Activated naive CD4-positive, alpha-beta T cell treated with anti-CD3 and anti-CD28 coated beads, Interleukin-2, amount 50 U/mL, for 72 hours (primary cell): ENCODE results near the gene TMCO4. TPM values are rescaled to one million over a fixed set of nuclear protein-coding genes. Genes with fewer than 3 reads are reported as not detected.

ENCODE experiments used
- ATAC-seq, 2 donors: fragments of 150-1000 bp; cut with Tn5 transposase; 2 replicates each; pipeline ENCODE4 v1.10.0; 2021; ENCODE audit warnings: mild to moderate bottlenecking in 2 of 2, moderate library complexity in 2 of 2
- DNase-seq, 2 donors: peaks; one replicate each; pipeline ENCODE4 v3.0.0; 2021 to 2022; ENCODE audit warnings: low spot score in 2 of 2
- H3K27ac Mint-ChIP-seq, 2 donors: one replicate each; pipeline ENCODE4 v1.8.0; 2022; ENCODE audit warnings: mild to moderate bottlenecking in 2 of 2, mixed read lengths in 2 of 2
- H3K36me3 Mint-ChIP-seq, 2 donors: one replicate each; pipeline ENCODE4 v1.8.0; 2022; ENCODE audit warnings: mixed read lengths in 2 of 2
- H3K9me3 Mint-ChIP-seq, 2 donors: one replicate each; pipeline ENCODE4 v1.8.0; 2022; ENCODE audit warnings: mixed read lengths in 2 of 2
- total RNA-seq, 2 donors: library from RNA; stranded (reverse); gene quantifications; one replicate each; pipeline ENCODE4 v1.2.3, GENCODE V29; 2022

TMCO4 gene
- total RNA-seq, 2 donors from 2014 or later, result 6.9 to 18.7 TPM

DNA sequence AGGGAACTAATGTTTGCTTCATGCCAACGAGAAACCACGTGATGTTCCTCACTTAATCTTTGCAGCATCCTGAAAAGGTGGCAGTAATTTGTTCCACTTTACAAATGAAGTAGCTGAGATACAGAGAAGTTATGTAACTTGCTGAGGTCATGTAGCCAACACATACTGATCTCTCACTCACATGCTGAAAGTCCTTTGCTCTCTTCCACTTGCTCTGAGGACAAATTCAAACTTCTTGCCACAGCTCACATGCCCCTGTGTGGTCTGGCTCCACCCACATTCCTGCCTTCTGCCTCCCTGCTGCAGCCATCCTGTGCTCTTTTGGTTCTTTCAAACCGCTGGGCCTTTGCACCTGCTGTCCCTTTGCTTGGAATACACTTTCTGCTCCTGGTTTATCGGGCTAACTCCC lies 55.4 kb downstream of the TMCO4 start:
- peaks cover 10 to 15% of the 10 kb centered on the region in 2 donors for H3K36me3 Mint-ChIP-seq
- no peak for ATAC-seq
- H3K27ac Mint-ChIP-seq, result peak overlapping the region in 1 of 2 donors; percentile 6
- peaks cover 0 to 4% of the 10 kb centered on the region in 2 donors for H3K9me3 Mint-ChIP-seq
- DNase-seq, result no peak

DNA sequence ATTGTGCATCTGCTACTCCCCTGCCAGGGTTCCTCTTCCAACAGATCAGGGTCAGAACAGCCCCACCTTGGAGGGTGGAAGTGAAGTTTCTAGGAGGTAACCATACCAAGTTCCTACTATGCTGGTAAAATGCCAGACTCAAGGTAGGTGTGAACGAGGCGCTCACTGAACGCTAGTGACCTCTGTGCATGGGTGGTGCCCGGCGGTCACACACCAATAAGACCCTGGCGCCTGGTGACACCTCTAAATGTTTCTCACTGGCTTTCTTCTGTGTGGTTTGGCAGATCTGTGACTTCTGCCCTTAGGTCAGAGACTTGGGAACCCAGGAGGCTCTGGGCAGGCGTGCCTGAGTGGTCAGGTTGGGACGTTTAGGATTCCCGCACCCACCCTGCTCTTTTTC lies 55.9 kb downstream of the TMCO4 start:
- H3K9me3 Mint-ChIP-seq, result peaks cover 0 to 8% of the 10 kb centered on the region in 2 donors
- no peak overlapping the region for H3K27ac Mint-ChIP-seq
- no peak for DNase-seq
- peaks cover 15 to 20% of the 10 kb centered on the region in 2 donors for H3K36me3 Mint-ChIP-seq
- ATAC-seq, result no peak

DNA sequence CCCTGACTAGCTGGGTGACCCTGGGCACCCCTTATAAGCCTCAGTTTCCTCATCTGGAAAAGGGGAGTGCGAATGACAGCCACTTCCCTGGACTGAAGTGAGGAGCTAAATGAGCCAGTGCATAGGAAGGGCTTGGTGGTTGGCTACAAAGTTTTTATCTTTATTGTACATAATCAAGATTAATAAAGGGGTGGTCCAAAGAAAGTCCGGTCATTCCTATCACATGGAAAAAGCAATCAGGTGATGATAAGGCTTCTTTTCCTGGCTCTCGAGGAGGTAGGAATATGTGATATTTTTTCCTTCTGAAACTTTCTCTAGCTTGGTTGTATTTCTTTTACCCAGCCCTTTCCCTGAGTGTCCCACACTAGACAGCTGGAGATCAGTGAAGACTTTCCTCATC lies 56.5 kb downstream of the TMCO4 start:
- Mint-ChIP-seq H3K36me3 (peaks cover 18 to 21% of the 10 kb centered on the region in 2 donors), H3K9me3 (peaks cover 0 to 8% of the 10 kb centered on the region in 2 donors), H3K27ac (no peak overlapping the region)
- no peak for DNase-seq
- no peak for ATAC-seq

DNA sequence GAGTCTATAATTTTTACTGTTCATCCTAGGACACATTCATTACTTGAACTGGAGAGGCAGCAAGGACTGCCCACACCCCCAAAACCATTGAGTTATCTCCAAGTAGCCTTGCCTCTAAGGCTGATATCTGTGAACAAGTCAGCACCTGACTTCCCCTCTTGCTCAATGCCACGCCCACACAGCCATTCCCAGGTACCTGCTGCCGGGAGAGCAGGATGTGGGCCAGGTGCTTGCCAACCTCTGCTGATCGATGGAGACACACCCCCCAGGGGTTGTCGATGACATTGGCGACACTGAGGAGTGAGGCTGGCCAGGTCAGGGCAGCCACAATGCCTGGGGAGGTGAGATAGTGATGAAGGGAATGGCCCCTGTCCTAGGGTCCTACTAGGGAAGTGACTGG lies 60.1 kb downstream of the TMCO4 start:
- H3K27ac Mint-ChIP-seq, result no peak overlapping the region
- DNase-seq, result no peak
- ATAC-seq, result no peak
- H3K9me3 Mint-ChIP-seq, result peaks cover 0 to 8% of the 10 kb centered on the region in 2 donors
- peaks cover 16 to 18% of the 10 kb centered on the region in 2 donors for H3K36me3 Mint-ChIP-seq

DNA sequence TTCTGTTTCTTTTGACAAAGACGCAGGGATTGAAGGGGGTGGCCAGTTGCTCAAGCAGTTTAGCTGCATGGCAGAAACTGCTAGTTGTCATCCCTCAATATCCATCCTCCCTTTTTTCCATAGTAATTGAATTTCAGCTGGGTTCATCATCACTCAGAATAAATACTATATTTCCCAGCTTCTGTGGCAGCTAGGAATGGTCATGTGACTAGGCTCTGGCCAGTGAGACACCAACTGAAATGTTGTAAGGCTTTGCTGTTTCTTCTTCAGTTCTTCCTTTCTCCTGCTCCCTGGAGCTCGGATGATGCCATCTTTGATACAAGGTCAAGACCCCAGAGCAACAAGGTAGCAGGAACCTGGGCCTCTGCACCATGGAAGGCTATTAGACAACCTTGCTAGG lies 61.0 kb downstream of the TMCO4 start:
- Mint-ChIP-seq H3K9me3 (peaks cover 0 to 8% of the 10 kb centered on the region in 2 donors), H3K36me3 (peaks cover 16 to 18% of the 10 kb centered on the region in 2 donors), H3K27ac (no peak overlapping the region)
- ATAC-seq (no peak), DNase-seq (no peak)

DNA sequence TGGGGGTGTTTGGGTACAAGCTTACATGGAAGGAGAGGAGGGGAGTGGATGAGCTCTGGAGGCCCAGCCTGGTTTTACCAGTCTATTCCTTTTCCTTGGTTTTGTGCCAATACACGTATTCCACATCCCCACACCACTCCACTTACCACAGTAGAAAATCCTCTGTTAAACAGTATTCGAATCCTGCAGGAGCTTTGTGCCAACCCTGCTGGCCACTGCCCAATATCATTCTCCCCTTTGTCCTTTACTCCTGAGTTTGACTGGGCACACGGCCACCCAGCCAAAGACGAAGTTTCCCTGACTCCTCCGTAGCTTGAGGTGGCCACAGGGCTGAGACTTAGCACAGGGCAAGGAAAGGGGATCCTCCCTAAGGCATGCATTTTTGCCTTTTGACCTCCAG lies 61.6 kb downstream of the TMCO4 start:
- ATAC-seq (no peak), DNase-seq (no peak)
- peaks cover 0 to 8% of the 10 kb centered on the region in 2 donors for H3K9me3 Mint-ChIP-seq
- no peak overlapping the region for H3K27ac Mint-ChIP-seq
- H3K36me3 Mint-ChIP-seq, result peaks cover 16 to 18% of the 10 kb centered on the region in 2 donors

DNA sequence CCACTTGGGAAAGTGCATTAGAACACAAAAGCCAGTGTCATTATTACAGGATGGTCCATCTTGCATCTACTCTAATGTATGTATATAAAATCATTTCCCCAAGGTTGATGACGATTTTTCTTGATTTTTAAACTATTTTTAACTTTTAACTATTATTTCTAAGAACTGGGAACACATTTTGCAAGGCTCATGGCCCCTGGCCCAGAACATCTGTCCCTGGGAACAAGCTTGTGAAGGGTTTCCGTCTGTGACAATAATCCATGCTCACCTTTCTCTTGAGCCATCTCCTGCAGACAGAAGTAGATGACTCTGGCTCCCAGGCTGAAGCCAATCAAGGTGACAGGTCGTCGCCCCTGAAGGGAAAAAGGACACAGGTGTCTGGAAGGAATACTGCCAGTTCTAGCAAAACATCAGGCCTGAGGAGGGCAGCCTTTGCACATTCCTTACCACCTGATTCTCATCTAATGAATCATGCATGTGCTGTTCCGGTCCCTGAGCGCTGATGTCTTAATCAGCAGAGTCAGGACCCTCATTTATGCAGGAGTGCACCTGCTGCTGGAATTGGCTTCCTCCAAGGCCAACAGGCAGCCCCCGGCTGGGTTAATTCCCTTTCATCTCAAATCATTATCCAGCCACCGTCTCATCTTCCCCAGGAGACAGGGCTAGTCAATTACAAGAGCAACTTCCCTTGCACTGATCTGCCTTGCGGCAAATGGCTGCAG lies 62.5 kb downstream of the TMCO4 start:
- Mint-ChIP-seq H3K36me3 (peaks cover 16 to 18% of the 10 kb centered on the region in 2 donors), H3K27ac (no peak overlapping the region), H3K9me3 (peaks cover 0 to 8% of the 10 kb centered on the region in 2 donors)
- ATAC-seq, result no peak
- DNase-seq, result no peak

DNA sequence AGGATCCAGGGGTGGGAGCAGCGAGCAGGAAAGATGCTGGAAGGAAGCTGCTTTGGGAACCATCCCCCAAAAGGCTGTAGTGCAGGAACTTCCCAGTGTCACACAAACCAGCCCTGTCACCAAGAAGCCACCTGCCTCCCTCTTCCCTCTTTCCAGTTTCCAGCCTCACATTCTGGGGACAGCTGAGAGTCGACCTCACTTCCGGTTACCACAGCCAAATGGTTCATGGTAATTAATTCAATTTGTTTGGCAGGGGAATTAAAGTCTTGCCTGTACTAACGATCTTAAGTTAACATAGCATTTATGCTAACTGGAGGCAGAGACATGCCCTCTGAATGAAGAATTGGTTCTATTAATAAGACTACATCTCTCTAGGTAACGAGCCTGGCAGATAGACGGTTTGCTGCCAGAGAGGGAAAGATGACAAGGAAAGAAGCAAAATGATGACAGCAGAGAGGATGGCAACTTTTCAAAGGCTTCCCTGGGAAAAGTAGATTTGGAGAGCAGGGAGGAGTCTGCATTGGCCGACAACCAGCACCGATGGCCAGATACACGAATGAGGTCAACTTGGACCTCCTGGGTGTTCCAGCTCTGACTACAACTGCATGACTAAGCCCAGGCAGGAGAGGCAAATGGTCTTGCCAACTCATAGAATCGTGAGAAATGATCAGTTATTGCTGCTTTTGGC lies 64.1 kb downstream of the TMCO4 start:
- Mint-ChIP-seq H3K9me3 (peaks cover 4 to 13% of the 10 kb centered on the region in 2 donors), H3K27ac (peak overlapping the region in 1 of 2 donors; percentile 16), H3K36me3 (peaks cover 23 to 29% of the 10 kb centered on the region in 2 donors)
- DNase-seq (no peak), ATAC-seq (no peak)

DNA sequence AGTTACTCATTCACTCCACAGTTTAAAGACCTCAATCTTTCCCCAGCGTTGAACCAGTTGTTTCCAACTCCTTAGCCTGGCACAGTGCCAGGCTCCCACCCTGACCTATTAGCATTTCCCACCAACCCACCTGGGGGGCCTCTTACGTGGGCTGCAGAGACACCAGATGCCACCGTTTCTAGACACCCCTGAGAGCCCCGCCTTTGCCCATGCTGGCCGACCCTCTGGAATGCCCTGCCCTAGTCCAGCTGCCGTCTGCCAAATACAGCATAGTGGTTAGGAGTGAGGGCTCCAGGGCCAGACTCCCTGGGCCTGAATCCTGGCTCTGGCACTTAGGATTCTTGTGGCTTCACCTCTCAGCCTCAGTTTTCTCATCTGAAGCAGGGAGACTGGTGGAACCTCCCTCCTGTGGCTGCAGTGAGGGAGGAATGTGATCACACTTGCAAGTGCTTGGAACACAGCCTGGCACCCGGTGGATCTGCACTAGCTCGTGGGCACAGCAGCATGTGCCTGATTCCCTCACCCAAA lies 65.2 kb downstream of the TMCO4 start:
- Mint-ChIP-seq H3K27ac (no peak overlapping the region), H3K36me3 (peaks cover 23 to 28% of the 10 kb centered on the region in 2 donors), H3K9me3 (peaks cover 4 to 14% of the 10 kb centered on the region in 2 donors)
- DNase-seq, result no peak
- no peak for ATAC-seq

DNA sequence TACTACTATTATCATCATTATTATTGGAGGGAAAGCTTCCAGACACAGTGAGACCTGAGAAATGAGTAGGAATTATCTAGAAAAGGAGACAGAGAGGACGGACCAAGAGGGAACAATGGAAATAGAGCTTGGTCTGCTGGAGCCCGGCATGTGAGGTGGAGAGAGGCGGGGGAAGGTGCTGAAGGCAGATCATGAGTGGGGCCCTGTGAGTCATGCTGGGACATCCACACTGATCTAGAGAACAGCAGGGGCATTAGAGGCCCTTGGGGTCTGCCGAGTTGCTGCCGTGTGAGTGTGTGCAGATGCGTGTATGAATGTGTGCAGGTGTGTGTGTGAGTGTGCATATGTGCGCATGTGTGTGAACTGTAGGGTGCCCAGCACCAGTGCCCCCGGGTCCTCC lies 65.7 kb downstream of the TMCO4 start:
- Mint-ChIP-seq H3K9me3 (peaks cover 4 to 9% of the 10 kb centered on the region in 2 donors), H3K27ac (no peak overlapping the region), H3K36me3 (peaks cover 20 to 23% of the 10 kb centered on the region in 2 donors)
- no peak for ATAC-seq
- DNase-seq, result no peak

DNA sequence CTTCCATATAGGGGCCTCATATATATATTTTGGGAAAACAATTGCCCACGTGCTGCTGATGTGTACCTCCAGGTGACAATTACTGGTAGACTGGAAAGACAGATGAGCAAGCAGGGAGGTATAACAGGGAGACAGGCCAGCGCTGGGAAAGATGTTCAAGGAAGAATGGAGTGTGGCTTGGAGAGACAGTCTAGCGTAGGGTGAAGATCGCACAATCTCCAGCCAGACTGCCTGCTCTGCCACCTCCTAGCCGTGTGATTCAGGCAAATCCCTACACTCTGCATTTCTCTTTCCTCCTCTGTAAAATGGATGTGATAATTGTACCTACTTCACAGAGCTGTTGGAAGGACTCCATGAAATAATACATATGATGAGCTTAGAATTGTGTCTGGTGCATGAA lies 66.1 kb downstream of the TMCO4 start:
- DNase-seq (no peak), ATAC-seq (no peak)
- Mint-ChIP-seq H3K36me3 (peaks cover 16 to 19% of the 10 kb centered on the region in 2 donors), H3K9me3 (peaks cover 4 to 7% of the 10 kb centered on the region in 2 donors), H3K27ac (no peak overlapping the region)

DNA sequence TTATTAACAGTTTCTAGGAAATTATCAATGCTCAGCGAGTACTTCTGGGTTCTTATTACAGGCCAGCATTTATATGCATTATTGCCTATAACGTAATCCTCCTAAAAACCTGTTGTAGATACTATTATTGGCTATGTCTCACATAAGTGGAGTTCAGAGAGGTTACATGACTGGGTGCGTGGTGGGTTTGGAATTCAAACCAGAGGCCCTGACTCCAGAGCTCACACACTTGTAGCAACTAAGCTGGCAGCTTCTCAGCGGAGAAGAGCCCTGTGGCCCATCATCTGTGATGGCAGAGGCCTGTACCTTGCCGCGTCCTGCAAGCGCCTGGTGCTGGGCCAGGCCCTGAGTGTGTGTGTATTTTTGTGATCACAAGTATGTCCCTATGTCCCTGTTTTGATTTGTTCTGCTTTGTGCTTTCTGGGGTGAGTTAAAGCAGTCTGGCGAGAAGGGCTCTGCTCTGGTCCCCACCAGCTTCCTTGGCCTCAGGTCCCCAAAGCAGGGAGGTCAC lies 68.3 kb downstream of the TMCO4 start:
- Mint-ChIP-seq H3K36me3 (peaks cover 16 to 18% of the 10 kb centered on the region in 2 donors), H3K27ac (no peak overlapping the region), H3K9me3 (peaks cover 4 to 7% of the 10 kb centered on the region in 2 donors)
- DNase-seq (no peak), ATAC-seq (no peak)

DNA sequence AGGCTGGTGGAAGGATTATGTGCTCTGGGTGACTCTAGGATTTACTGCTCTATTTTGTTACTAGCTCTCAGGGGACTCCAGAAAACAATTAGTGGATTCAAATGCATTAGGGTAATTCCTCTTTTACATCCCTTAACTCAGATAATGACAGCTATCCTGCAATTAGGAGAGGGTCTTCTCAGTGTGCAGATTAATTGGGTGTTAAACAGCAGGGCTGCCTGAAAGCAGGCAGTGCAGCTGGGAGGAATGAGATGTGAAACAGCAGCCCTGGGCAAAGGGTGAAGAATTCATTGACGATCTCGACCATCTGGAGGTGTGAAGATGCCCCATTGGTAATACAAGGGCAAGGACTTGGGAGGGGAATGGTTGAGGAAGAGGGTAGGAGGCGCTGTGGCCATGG lies 68.9 kb downstream of the TMCO4 start:
- ATAC-seq (no peak), DNase-seq (no peak)
- H3K27ac Mint-ChIP-seq, result no peak overlapping the region
- H3K9me3 Mint-ChIP-seq, result peaks cover 4 to 7% of the 10 kb centered on the region in 2 donors
- peaks cover 16 to 18% of the 10 kb centered on the region in 2 donors for H3K36me3 Mint-ChIP-seq

DNA sequence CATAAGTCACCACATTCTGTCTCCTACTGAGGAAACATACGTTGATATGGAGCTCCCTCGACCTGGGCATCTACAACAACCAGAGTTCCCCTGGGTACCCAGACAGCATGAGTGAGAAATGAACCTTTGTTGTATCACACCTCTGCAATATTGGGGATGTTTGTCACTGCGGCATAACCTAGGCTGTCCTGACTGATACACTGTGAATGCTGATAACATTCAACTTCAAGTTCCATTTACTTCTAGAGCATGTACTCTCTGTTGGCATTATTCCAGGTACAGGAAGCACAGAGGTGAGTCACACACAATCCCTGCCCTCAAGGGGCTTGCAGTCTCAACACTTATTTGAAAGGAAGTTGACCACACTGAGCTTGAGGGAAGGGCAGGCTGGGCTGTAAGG lies 69.5 kb downstream of the TMCO4 start:
- ATAC-seq, result no peak

DNA sequence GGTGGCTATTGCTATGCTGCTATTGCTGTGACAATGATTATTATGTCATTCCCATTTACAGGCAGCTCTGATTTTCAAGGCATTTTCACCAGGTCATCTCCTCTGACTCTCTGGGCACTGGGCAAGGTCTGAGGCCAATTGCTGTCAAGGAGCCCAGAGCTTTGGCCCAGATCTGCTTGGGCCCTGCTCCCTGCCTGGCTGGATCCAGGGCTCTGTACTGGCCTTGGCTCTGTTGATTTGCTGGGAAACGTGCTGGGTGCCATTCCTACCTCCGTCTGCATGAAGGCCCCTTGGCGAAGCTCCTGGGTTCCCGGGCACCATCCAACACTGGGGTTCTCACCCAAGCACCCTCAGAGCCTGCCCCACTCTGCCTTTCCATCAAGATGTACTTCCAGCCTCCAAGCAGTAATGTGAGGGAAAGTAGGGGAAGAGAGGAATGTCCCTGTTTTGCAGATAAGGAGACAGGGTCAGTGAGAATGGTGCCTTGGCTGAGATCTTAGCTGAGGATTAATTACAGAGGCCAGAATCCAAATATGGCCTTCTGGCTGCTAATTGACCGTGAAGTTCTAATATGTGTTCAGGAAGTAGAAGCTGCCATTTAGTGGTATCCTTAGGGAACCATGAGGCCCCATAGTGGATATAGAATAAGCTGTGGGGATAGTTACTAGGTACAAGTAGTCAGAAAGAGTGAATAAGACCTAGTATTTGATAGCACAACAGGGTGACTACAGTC lies 71.1 kb downstream of the TMCO4 start:
- Mint-ChIP-seq H3K27ac (no peak overlapping the region), H3K36me3 (peaks cover 16 to 18% of the 10 kb centered on the region in 2 donors), H3K9me3 (peaks cover 4 to 7% of the 10 kb centered on the region in 2 donors)
- DNase-seq, result no peak
- ATAC-seq, result no peak

More for the DNA sequence above, 69.5 kb downstream of the TMCO4 start:
- no peak for DNase-seq
- Mint-ChIP-seq H3K36me3 (peaks cover 16 to 18% of the 10 kb centered on the region in 2 donors), H3K27ac (no peak overlapping the region), H3K9me3 (peaks cover 4 to 7% of the 10 kb centered on the region in 2 donors)

DNA sequence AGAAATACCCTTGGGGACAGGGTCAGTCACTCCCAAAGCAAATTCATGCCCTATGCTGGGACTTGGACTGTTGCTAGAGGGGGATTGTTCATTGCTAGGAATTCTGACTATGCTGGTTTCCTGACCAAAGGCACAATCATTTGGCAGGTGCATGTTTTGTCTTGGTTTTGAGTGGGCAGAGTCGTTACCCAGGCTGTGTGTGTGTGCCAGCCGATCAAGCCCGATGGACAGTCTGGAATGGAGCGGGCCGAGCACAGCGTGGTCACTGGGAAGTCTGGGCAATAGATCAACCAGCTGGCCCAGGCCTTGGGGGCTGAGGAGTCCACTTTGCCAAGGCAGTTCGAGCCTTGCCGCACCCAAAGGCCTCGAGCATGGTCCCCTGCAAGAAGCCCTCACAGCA lies 74.1 kb downstream of the TMCO4 start:
- Mint-ChIP-seq H3K9me3 (peaks cover 0 to 3% of the 10 kb centered on the region in 2 donors), H3K36me3 (peaks cover 7 to 9% of the 10 kb centered on the region in 2 donors), H3K27ac (no peak overlapping the region)
- ATAC-seq (no peak), DNase-seq (no peak)
